Measurements from ENCODE around the gene MTLN.

DNA sequence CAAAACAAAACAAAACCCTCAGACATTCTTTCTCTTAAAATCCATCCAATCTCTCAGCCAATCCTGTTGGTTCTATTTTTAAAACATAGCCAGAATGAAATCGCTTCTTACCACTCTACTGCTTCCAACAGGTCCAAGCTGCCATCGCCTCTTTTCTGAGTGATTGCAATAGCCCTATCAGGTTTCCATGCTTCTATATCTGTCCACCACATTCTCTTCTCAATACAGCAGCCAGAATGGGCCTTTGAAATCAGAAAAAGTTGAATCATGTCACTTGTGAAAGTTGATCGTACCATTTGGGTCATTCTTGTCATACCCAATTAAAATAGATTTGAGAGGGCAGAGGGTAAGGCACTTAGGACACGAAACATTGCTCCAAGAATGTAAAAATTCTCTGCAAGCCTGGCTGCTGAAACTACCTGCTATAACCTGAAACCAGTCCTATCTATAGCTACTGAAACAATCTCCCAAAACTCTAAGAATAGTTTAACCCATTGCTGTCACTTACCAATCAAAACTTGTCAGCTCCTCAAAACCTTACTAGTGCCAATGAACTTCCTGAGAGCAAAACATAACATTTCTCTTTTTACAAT is 3.3 kb upstream of the MTLN start:
- no peak for TF ChIP-seq EZH2 (IDR thresholded peaks at IDR 0.05; ENCODE audit: insufficient read depth, poor library complexity, severe bottlenecking)
- TF ChIP-seq EZH2phosphoT487 (IDR thresholded peaks at IDR 0.05; ENCODE audit: insufficient read depth, low read depth), result no peak
